Stimulated activated naive B cell treated with anti-CD40 and anti-IgM and Interleukin-4, amounts not matched to agents 10 μg/mL and 1 μg/mL and 100 μg/mL, for 72 hours (primary cell): Measurements from ENCODE around the gene RBMY1A1.
"Not testable (repeated sequence)": the region's sequence is repeated elsewhere in the genome, so short reads cannot be mapped to it uniquely, and the experiment has no call there.

Experiments used
- ATAC-seq, 2 donors: fragments of 150-1000 bp; cut with Tn5 transposase; replicated peaks; 2 replicates each; pipeline ENCODE4 v1.10.0; 2021; ENCODE audit warnings: moderate library complexity in 1 of 2
- DNase-seq: peaks from one replicate; pipeline ENCODE4 v3.0.0; 2021
- H3K27ac Mint-ChIP-seq: one replicate; pipeline ENCODE4 v1.8.0; 2022; ENCODE audit warnings: mild to moderate bottlenecking, mixed read lengths
- H3K27me3 Mint-ChIP-seq, 2 donors: one replicate each; pipeline ENCODE4 v1.8.0; 2022; ENCODE audit warnings: mixed read lengths in 2 of 2
- H3K36me3 Mint-ChIP-seq, 2 donors: one replicate each; pipeline ENCODE4 v1.8.0; 2022; ENCODE audit warnings: mixed read lengths in 2 of 2, mild to moderate bottlenecking in 1 of 2
- H3K4me1 Mint-ChIP-seq, 2 donors: one replicate each; pipeline ENCODE4 v1.8.0; 2022; ENCODE audit warnings: mixed read lengths in 2 of 2, mild to moderate bottlenecking in 1 of 2
- H3K4me3 Mint-ChIP-seq, 2 donors: one replicate each; pipeline ENCODE4 v1.8.0; 2022; ENCODE audit warnings: mild to moderate bottlenecking in 2 of 2, mixed read lengths in 2 of 2, moderate library complexity in 1 of 2
- H3K9me3 Mint-ChIP-seq, 2 donors: one replicate each; pipeline ENCODE4 v1.8.0; 2022; ENCODE audit warnings: mixed read lengths in 2 of 2, mild to moderate bottlenecking in 1 of 2

The RBMY1A1 gene

DNA sequence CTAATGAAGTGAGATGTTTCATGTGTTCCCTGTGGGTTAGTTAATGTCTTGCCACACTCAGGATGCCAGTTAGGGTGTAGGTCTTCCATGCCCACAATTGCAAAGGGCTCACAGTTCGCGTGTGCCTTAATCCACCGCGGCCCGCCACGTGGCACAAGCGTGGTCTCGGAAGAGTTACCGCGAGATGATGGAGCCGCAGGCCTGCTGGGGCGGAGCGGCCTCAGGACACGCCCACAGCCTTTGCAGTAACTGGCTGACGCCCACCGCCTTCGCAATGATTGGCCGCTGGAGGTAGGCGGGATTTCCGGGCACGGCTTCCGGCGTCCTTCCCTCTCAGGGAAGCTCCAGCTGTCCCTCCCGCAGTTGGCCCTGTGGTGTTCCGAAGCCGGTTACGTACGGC lies at the start of gene RBMY1A1:
Gene RBMY1A1 (plus strand): TSS at position 301 of the 400 bp plus-strand sequence. CDS start 2,013 bp downstream, outside the sequence.
- not testable (repeated sequence) for H3K4me3 Mint-ChIP-seq, H3K9me3 Mint-ChIP-seq, ATAC-seq, H3K27ac Mint-ChIP-seq, H3K4me1 Mint-ChIP-seq, H3K27me3 Mint-ChIP-seq, H3K36me3 Mint-ChIP-seq, DNase-seq

DNA sequence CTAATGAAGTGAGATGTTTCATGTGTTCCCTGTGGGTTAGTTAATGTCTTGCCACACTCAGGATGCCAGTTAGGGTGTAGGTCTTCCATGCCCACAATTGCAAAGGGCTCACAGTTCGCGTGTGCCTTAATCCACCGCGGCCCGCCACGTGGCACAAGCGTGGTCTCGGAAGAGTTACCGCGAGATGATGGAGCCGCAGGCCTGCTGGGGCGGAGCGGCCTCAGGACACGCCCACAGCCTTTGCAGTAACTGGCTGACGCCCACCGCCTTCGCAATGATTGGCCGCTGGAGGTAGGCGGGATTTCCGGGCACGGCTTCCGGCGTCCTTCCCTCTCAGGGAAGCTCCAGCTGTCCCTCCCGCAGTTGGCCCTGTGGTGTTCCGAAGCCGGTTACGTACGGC lies 23.6 kb upstream of the RBMY1A1 start, which contains the start of gene RBMY1B:
Gene RBMY1B (plus strand): TSS at position 301 of the 400 bp plus-strand sequence. CDS start 2,013 bp downstream, outside the sequence.
- not testable (repeated sequence) for H3K27ac Mint-ChIP-seq, H3K27me3 Mint-ChIP-seq, ATAC-seq, H3K4me3 Mint-ChIP-seq, H3K36me3 Mint-ChIP-seq, H3K4me1 Mint-ChIP-seq, H3K9me3 Mint-ChIP-seq, DNase-seq

DNA sequence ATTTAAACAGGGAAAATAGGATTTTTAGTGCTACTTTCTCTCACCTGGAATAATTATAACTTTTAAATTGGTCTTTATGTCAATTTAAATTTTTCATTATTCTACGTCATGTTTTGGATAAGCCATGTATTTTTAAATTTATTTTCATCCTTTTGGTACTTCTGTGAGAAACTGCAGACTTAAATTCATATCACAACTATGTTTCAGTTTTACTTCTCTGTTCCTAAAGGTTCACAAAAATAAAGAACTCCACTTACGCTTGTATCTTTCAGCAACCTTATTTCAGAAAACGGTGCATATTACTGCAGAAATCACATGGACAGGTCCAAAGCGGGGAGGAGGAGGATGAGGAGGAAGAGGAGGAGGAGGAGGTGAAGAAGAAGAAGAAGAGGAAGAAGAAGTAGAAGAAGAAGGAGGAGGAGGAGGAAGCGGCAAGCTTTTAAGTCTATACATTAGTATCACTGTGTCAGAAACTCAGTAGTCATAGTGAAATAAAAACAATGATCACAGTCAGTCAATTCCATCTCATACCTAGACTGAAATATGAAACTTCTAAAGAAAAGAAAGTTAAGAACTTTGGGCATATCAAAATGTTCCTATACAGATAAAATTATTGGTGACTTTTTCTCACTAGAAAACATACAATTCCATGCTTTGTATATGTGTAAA lies 24.8 kb downstream of the RBMY1A1 start:
- not testable (repeated sequence) for H3K4me1 Mint-ChIP-seq

DNA sequence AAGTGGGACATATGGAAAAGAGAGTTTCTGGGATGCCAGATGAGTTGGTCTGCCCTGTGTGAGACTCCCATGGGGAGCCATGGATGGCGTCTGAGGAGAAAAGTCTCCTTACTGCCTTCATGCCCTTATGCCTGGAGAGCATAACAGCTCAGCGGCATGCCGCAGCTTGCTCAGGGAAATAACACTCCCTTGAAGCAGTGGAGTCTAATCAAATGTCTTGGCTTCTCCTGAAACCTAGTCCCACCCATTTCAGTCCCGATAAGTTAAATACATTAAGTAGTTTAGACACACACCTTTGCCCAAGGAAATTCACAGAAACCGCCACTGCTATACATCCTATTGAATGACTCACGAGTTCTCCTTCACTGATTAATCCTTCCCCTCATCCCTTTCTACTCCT lies 50.8 kb downstream of the RBMY1A1 start:
- H3K36me3 Mint-ChIP-seq = no peaks in the 10 kb centered on the region
- H3K27ac Mint-ChIP-seq = no peak overlapping the region
- H3K9me3 Mint-ChIP-seq = no peaks in the 10 kb centered on the region
- DNase-seq = no peak
- no peak for ATAC-seq
- no peaks in the 10 kb centered on the region for H3K4me1 Mint-ChIP-seq
- no peak overlapping the region for H3K4me3 Mint-ChIP-seq
- H3K27me3 Mint-ChIP-seq = no peaks in the 10 kb centered on the region

More for the DNA sequence above, 24.8 kb downstream of the RBMY1A1 start:
- not testable (repeated sequence) for H3K27me3 Mint-ChIP-seq, H3K36me3 Mint-ChIP-seq, H3K9me3 Mint-ChIP-seq, DNase-seq, H3K27ac Mint-ChIP-seq, H3K4me3 Mint-ChIP-seq
- peak in 1 of 2 donors; percentile 81 for ATAC-seq

DNA sequence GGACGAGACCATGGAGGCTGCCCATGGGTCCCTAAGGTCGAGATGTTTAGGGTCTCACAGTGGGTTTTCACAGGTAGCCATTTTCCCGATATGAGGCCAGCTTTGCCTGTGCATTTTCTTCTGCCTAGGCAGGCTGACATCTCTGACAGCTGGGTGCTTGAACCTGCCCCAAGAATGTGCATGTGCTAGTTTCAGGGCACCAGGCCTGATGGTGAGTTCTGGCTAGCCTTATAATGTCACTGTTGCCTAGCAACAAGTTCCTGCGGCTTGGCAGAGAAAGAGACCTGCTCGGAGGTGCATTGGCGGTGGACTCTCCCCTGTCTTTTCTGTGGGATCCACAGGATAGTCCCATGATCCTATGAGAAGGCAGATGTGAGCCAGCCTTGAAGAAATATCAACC lies 51.8 kb downstream of the RBMY1A1 start:
- not testable (repeated sequence) for H3K27ac Mint-ChIP-seq, ATAC-seq, H3K27me3 Mint-ChIP-seq, H3K4me1 Mint-ChIP-seq, DNase-seq, H3K36me3 Mint-ChIP-seq, H3K4me3 Mint-ChIP-seq, H3K9me3 Mint-ChIP-seq

DNA sequence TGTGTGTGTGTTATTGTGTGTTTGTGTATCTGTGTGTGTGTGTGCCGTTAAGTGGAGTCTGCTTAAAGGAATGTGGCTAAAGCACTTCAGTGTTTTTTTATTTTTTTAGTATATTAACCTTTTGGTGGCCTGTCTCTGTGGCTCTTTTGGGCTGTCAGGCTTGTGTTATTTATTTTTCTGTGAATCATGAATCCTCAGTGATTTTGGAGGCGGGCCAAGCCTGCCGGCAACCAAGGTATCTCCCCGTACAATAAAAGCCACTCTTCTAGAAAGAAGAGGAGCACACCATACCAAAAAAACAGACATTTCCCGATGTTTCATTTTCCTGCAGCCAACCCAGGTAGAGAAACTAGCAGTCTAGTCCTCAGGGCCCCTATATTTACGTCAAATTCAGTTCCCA lies 57.4 kb downstream of the RBMY1A1 start:
- no peaks in the 10 kb centered on the region for H3K4me1 Mint-ChIP-seq
- H3K4me3 Mint-ChIP-seq = no peak overlapping the region
- no peak overlapping the region for H3K27ac Mint-ChIP-seq
- H3K9me3 Mint-ChIP-seq = no peaks in the 10 kb centered on the region
- no peak for DNase-seq
- peaks cover 0 to 7% of the 10 kb centered on the region in 2 donors for H3K27me3 Mint-ChIP-seq
- no peak for ATAC-seq
- no peaks in the 10 kb centered on the region for H3K36me3 Mint-ChIP-seq

DNA sequence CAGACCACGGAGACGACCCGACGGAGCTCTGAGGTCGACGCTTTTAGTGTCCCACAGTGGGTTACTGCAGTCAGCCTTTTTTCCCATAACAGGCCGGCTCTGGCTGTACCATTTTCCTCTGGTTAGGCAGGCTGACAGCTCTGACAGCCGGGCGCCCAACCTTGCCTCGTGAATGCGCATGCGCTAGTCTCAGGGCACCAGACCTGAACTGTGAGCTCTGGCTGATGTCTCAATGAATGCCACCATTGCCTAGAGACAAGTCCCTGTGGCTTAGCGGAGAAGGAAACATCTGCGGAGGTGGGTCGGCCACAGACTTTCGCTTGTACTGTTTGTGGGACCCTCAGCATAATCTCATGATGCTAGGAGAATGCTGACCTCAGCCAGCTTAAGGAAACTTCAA lies 61.6 kb downstream of the RBMY1A1 start:
- H3K27me3 Mint-ChIP-seq, H3K9me3 Mint-ChIP-seq, H3K4me1 Mint-ChIP-seq, H3K4me3 Mint-ChIP-seq, H3K36me3 Mint-ChIP-seq, H3K27ac Mint-ChIP-seq, DNase-seq: not testable (repeated sequence)
- peak in 1 of 2 donors; percentile 75 for ATAC-seq
